Stimulated activated CD4-positive, alpha-beta T cell treated with anti-CD3 and anti-CD28 coated beads, TNF-alpha, amount 100 ng/mL, for 24 hours (primary cell): ENCODE data around the gene ATRN.

Source experiments
- DNase-seq, 3 experiments: peaks; one replicate each; pipeline ENCODE4 v3.0.0-alpha.2; 2020; ENCODE audit warnings: low read depth in 3 of 3

Gene ATRN

DNA sequence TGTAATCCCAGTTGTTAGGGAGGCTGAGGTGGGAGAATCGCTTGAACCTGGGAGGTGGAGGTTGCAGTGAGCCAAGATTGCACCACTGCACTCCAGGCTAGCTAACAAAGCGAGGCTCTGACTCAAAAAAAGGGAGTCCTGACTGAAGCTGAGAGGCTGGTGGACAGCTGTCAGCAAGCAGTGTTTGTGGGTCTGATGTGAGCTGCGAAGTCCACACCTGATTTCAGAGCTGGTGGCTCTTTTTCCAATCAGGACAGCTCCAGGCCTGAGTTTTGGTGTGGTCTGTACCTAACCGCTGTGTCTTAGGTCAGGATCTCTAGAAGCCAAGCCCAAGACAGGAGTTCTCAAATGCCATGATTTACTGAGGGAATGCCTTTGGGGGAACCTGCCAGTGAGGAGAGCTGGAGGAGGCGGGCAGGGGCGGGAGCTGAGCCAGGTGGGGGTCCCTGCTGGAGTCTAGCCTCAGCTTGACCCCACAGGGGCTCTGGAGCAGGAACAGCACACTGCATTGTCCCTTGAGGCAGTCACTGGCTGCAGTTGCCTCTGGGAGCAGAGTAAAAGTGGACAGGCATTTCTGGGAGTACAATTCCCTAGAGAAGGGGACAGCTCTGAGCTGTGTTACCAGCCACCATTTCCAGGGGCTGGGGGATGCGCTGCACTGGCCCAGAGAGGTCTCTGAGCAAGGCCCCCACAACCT lies 187.3 kb downstream of the ATRN start:
- DNase-seq = no peak

DNA sequence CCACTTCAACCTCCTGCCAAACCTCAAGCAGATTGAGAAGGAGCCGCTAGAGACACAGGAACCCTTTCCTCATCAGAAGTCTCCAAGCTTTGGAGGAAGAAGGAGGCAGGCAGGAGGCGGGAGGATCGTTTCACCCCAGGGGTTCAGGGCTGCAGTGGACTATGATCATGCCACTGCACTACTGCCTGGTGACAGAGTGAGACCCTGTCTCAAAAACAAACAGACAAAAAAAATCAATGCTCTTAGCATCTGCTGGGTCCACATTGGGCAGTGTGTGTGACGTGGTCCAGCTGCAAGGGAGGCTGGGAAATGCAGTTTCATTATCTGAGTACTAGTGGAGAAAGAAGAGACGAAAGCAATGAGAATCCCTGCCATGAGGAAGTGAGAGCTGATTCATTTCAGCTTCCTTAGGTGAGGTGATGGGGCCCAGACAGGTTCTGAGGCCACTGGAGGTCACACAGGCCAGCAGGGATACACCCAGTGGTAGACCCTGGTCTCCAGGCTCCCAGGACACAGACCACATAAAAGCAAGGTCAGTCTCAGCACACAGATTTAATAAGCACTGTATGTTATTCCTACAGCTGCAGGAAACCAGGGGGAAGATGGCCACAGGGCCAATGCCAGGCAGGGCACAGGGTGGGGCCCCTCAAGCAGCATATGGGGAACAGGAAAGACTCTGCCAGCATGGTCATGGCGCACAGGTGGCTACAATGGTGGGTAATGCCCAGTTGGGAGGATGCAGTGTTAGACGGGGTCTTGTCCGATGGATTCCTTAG lies 188.1 kb downstream of the ATRN start:
- DNase-seq = no peak

DNA sequence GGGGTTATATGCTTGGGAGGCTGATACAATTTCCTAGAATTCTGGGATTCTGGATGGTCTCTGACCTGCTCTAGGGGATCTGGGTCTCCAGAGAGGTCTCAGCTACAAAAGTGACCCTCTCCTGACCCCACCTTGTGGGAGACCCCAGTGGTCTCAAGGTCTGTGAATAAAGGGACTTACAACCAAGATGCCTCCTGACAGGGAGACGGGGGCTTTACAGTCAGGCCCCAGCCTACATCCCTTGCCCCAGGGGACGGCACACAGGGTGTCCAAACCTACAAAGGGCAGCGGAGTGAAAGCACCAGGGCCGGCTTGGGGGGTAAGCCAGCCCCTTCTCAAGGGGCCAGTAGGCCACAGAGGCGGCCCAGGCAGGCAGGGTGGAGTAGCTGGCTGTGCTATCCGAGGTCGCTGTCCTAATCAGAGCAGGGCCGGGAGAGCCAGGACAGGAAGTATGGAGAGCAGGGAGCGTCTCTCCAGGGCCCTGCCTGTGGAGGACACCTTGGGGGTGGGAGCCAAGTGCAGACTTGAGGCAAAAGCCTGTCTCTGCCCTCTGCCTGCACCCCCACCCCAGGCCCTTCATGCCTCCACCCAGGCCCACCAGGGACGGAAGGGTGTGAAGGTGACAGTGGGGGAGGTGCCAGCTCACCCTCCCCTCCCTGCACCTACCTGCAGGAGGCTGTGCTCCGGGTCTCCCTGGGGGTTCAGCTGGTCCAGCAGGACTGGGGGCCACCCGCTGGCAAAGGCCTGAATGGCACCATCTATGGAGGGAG lies 188.9 kb downstream of the ATRN start:
- no peak for DNase-seq

DNA sequence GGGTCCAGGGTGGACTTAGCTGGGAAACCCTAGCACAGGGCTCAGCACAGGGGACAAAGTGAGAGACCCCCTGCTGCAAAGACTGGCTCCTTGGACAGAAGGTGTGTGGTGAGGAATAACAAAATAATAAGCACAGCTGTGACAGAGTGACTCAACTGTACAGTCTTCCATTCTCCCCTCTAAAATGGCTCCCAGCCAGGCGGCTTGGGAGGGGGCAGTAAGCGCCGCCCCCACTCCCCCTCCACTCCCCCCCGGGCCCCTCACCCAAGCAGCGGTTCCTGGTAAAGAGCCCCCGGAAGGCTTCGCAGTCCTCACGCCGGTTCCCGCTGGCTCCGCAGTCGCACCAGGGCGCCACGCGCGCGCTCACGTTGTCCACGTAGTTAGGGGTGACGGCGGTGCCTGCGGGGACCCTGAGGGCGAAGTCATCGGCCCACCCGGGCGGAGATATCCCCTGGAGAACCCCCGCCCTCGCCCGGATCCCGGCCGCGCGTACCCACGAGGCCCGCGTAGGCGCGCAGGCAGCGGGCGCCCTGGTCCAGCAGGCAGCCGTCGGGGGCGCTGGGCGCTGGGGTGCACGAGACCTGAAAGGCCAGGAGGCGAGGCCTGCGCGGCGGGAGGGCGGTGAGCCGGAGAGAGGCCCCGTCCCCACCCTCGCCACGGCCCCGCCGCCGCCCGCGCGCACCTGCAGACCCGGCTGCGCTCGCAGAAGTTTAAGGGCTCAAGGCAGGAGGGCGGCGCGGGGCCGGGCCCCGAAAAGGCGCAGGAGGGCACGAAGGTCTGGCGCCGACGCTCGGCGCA lies 189.6 kb downstream of the ATRN start:
- no peak for DNase-seq

DNA sequence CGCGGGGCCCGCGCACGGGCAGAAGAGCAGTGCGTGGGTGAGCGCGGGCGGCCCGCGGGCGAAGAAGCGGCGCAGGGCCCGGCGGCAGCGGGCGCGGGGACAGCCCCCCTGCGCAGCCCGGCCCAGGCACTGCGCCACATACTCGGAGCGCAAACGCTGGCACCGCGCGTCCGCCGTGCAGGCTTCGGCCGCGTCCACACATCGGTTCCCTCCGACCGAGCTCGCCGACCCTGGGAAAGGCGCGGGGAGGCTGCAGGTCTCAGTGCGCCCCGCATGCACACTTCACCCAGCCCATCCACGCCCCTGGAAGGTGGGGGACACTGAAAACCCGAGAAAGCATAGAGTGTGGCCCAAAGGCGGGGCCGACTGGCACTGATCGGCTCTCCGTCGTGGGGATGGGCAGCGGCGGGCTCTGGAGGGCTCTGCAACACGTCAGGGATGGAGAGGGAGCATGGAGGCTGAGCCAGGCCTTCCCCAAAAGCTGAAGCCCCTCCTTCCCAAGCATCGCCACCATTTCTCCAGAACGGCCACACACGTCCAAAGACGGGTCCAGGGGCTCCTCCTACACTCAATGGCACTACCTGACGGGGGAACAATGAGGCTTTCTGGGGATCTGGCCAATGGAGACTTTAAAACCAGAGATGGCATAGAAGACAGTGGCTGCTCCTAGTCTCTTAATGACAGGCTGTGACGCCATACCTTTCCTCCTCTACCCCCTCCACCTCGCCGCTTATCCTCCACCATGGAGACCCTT lies 190.4 kb downstream of the ATRN start:
- DNase-seq = no peak

DNA sequence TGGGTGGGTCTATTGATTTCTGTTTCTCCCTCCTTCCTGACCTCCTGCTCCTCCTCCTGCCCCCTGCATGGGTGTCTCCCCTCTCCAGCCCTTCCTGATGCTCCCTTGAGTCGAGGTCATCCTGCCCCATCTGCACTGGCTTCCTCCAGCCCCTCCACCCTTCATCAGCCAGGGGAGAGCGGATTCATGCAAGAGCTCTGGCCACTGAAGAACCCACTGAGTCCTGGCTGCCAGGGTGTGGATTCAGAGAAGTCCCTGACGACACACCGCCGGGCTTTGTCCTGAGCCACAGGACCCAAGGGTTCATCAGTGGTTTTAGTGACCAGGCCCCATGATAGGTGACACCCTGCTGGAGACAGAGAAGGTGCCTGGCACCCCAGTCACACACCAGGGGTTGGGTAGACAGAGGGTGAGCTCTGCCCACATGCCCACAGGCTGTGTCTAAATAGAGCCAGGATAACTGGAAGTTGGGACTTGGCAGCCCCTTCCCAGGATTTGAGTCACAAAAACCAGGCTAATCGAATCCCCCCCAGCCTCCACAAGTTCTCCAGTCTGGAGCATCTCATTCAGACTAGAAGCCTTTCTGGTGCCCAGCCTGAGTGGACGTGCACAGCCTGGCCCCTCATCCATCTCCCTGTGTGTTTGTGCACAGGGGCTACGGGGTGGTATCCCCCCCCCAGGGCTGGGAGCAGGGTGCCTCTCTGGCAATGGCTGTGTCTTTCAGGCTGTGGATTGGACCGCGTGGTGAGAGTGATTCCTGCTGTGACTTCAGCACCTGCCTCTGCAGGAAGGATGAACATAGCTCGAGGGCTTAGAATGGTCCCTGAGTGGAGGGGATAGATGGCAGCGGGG lies 191.2 kb downstream of the ATRN start:
- no peak for DNase-seq

DNA sequence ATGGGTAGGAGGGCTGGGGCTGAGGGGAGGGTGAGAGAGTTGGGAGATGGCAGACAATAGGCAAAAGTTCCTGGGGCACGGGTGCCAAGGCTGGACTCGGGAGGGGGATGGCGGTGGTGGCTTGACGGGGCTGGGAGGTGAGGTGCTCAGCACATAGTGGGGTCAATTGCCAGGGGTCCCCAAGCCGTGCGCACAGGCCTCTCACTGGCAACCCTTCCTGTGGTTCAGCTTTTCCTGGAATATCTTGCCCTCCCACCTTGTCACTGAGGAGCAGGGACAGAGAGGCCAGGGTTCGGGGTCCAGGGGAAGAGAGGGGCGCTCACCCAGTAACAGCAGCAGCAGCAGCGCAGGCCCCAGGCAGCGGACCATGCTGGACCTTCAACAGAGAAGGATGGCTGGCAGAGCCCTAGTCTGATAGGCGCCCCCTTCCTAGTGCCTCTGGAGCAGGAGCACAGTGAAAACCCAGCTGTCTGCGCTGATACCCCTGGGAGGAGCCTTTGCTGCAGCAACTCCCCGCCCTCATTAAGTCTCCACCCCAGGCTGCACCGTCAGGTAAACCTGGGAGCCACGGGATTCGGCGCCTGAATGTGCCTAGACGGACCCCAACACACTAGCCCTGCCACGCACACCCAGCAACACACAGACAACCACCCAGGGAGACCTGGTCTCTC lies 192.3 kb downstream of the ATRN start, which contains the start of gene GFRA4:
GFRA4 (minus strand) TSS at position 369 of the 671 bp plus-strand sequence; CDS start at position 369, 0 bp downstream.
- no peak for DNase-seq

DNA sequence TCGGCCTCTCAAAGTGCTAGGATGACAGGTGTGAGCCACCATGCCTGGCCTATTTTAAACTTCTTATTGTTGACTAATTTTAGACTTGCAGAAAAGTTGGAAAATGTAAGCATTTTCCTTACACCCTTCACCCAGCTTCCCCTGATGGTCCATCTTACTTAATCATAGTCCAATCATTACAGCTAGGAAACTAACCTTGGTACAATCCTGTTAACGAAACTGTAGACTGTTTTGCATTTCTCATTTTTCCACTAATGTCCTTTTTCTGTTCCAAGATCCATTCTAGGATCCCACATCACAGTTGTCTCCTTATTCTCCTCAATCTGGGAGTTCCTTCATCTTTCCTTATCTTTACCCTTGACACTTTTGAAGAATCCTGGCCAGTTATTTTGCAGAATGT lies 193.0 kb downstream of the ATRN start:
- no peak for DNase-seq

DNA sequence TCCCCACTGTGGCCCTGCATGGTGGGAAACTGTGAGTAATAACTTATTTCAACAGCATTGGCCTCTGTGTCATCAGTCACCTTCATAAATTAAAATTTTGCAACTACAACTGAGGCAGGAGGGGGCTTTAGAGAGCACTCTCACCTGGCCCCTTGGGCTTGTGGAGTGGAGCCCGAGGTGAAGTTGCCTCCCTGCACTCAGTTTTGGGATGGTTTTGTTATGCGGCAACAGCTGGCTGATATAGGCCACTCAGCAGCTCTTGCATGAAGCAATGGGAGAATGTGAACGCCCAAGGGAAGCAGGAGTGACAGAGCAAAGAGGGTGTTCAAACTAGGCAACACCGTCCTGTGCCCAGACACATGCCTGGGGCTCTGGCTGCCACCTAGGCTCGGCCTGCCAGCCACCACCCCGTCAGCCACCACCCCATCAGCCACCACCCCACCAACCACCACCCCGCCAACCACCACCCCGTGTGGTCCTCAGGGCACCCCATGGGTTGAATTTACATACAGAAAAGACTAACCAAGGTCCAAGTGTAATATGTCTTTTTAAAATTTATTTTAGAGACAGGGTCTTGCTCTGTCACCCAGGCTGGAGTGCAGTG lies 196.7 kb downstream of the ATRN start:
- DNase-seq = no peak

DNA sequence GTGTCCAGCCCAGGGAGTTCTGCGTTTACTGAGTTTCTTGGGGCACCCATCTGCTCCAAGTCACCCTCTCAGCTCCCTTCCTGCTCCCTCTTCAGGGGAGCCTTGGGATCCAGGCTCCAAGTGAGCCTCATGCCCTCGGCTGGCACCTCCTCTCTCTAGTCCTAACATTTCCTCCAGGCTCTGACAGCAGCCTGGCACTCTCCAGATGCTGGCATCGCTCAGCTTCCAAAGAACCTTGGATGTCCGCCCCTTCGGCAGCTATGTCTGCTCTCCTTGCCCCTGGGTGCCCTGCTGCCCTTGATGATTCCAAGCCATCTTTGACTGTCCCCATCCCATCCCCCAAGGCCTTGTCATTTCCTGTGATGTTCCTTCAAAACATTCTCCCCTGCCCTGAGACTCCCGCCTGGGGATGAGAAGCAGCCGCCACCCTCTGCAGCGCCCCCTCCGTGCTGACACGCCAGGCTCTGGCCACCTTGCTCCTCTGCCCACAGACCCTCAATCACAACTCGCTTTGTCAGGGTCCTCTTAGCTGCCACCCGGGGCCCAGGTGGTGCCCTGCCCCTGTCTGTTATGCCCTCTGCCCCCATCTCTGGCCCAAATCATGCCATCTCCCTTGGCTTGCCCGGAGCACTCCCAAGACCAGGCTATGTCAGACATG lies 199.0 kb downstream of the ATRN start:
- no peak for DNase-seq

DNA sequence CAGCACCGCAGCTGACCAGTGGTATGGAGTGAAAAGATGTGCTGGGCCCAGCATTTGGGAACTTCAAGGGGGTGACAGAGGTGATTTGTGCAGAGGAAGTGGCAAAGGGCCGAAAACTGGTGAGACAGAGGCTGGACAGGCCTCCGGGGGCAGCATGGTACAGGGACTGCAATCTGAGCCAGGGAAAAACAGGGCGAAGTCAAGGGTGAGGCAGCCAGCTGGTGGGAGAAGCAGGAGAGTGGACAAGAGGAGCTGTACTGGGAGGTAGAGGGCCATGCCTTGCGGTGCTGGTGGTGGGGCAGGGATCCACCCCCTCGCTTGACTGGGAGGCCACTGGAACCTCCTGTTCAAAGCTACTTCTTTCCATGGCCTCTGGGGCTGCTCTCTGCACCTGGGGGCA lies 199.7 kb downstream of the ATRN start:
- DNase-seq = no peak

DNA sequence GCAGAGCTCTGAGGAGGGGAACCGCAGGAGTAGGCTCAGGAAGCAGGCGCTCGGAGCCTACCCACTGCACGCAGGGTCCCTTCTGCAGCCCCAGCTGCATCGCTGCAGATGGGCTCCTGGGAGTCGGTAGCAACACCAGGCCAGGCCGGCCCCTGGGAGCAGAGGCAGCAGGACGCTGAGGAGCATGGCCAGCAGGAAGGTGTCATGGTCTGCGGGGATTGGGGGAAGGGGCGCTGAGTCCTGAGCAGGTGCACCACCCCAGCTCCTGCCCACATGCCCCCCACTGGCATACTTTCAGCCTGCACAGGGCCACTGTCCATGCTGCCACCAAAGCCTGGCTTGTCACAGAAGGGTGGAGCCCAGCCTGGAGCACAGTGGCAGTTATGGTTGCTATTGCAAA lies 200.1 kb downstream of the ATRN start:
- DNase-seq = no peak

DNA sequence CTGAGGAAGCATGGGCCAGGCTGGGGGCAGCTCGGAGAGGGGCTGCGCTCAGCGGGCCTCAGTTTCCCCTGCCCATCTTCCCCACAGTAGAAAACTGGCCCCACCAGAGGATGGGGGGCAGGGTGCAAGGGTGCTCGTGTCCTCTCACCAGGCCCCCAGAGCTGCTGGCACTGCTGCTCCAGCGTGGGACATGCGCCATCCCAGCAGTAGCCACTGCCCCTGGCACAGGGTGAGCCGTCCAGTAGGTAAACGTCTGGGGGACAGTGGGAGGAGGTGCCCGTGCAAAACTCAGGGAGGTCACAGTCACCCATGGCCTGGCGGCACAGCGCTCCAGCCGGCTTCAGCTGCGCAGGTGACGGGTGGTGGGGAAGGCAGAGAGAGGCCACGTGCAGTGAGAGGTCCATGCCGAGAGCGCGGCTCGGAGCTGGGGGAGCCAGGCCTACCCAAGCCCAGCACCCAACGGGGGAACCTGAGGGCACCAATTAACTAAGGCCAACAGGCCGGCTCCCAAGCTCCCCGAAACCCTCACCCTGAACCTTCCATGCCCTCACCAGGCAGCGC lies 201.2 kb downstream of the ATRN start:
- DNase-seq = no peak

DNA sequence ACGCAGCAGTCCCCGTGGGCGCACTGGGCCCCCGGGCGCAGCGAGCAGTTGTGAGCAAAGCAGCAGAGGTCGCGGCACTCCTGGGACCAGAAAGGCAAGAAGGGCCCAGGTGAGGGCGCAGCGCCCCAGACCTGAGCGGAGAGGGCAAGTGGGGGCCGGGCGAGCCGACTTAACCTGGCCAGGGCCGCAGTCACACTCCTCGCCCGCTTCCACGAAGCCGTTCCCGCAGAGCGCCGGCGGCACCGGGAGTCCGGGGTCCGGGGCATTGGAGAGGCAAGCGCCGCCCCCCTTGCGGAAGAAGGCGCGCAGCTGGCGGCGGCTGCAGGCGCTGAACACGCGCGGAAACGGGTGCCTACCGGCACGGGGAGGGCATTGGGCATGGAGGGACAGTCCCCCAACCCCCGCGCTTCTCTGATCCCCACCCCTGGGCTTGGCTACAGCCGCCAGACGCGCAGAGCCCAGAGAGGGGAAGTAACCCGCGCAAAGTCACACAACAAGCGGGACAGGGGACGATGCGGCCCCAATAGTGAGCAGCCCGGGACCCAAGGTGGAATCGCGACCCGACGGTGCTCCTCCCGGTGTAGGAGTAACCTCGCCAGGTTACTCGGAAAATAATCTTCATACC lies 201.8 kb downstream of the ATRN start:
- DNase-seq = no peak

DNA sequence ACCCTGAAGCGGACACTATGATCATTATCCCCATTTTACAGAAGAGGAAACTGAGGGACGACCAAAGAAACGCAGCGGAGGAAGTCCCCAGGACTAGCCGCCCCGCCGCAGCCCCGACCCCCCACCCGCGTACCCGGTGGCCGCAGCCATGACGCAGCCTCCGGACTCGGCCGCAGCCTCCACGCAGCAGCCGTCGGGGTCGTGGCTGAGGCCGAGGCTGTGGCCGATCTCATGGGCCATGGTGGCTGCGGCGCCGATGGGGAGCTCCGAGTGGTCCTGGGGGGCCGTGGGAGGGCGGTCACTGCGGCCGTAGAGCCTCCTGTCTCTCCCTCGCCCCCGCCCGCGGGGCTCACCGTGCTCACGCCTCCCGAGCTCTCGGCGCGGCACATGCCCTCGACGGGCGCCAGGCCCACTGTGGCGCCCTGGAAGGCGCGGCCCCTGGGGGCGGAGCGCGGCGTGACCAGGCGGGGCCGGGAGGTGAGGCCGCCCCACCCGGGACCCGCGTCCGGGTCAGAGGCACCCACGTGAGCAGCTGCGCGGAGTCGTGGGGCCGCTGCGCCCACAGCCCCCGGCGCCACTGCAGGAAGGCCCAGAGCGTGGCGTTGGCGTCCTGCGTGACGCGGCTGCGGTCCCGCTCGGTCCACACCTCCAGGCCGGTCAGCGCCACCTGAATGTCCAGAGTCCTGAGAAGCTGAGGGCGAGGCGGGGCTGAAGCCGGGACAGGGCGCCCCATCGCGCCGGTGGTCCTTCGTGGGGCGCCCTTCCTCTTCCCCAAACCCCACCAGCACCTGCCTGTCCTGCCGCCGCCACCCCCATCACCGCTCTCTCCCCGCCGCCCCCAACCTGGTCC lies 202.6 kb downstream of the ATRN start:
- DNase-seq = no peak

DNA sequence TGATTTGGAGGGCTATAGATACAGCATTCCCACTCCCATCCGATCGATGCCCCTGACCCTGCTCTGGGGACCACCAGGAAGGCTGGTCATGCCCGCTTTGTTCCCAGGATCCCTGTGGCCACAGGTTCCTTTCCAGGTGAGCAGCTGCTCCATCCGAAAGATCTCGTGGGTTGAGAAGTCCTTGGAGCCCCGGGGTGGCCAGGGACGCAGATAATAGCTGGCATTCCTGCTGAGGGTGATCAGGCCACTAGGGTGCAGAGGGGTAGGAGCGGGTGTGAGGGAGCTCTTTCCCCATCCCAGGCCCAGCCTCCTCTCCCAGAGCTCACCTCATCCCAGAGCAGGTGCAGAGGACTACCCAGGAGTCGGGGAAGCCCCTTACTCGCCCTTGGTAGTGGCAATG lies 203.6 kb downstream of the ATRN start:
- no peak for DNase-seq
